Stimulated activated CD8-positive, alpha-beta memory T cell treated with anti-CD3 and anti-CD28 coated beads, Interleukin-4, amount 100 ng/mL, for 24 hours (primary cell): Measurements from ENCODE around the gene LRRC58.

ENCODE experiments used
- DNase-seq: peaks from one replicate; pipeline ENCODE4 v3.0.0-alpha.2; 2020; ENCODE audit warnings: low read depth

Gene LRRC58

DNA sequence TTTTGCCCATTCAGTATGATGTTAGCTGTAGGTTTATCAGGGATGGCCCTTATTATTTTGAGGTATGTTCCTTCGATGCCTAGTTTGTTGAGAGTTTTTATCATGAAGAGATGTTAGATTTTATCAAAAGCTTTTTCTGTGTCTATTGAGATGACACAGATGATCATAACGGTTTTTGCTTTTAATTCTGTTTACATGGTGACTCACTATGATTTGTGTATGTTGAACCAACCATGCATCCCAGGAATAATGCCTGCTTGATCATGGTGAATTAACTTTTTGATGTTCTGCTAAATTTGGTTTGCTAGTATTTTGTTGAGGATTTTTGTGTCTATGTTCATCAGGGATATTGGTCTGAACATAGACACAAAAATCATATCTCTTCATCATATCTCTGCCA, 72.4 kb downstream of the LRRC58 start:
- no peak for DNase-seq

DNA sequence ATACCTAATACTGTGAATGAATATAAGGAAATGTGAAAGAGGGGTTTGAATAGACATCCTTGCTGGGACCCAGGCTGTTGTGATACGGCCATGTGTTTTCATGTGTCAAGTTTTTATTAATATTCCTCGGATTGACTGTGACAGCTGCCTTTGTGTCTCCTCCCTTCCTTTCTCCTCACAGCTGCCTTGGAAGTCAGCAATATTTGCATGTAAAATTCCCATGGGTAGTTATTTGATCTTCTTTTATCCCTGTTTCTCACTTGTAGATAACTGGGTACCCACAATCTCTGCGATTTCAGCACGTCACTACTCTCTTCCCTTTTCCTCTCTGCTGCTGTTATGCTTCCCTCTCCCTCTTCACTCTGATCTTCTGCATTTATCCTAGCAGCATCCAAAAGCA, 73.5 kb downstream of the LRRC58 start:
- no peak for DNase-seq

DNA sequence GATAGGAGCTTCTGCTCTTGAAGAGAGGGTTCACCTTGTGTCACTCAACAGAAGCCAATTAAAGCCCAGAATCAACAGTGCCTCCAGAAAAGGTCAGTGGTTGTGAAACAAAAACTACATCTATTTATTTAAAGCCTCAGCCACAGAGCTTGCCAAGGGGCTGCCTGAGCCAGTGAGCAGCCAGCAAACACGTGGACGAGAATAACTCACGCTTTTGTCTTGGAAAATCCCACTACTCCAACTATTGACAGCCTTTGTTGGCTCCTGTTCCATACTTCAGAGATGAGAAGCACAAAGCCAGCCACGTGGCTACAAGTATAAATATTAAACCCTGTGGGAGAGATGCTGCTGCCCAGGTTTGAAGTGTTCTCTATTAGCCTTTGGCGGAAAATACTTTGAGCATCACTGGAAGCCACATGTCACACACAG, 74.4 kb downstream of the LRRC58 start:
- no peak for DNase-seq
